ENCODE data around the gene PRKAA1.
"Not testable (repeated sequence)": the region's sequence is repeated elsewhere in the genome, so short reads cannot be mapped to it uniquely, and the experiment has no call there.

DNA sequence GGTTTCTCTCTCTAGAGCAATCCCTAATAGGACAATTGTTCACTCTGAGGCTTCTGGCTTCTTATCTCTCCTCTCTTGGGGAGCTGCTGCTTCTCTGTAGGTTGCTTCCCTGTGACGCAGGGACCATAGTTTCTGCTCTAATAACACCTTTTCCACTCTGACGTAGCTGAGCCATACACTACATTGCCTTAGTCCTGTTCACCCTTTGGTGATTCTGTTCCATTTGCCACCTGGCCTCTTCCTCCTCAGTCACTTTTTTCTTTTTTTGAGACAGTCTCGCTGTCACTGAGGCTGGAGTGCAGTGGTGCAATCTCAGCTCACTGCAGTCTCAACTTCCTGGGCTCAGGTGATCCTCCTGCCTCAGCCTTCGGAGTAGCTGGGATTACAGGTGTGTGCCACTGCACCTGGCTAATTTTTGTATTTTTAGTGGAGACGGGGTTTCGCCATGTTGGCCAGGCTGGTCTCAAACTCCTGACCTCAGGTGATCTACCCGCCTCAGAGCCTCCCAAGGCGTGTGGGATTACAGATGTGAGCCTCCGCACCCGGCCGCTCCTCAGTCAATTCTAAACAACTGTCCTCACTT lies 27.4 kb upstream of the PRKAA1 start:
- TF ChIP-seq CTCF (conservative IDR thresholded peaks at IDR 0.05); ZFX (IDR thresholded peaks at IDR 0.05): not testable (repeated sequence)
